HG02623 (cell line): ENCODE measurements around the gene TPCN1.

Source experiments
- ATAC-seq: cut with Tn5 transposase; IDR thresholded peaks from one replicate; pipeline ENCODE4 v1.9.1; 2021; ENCODE audit warnings: moderate library complexity; ENCODE audit not compliant: unreplicated experiment

Gene TPCN1

GRCh38 chr12:113257564-113257963 is 36.3 kb downstream of the TPCN1 start:
- no peak for ATAC-seq

- no peak for ATAC-seq
Observed at GRCh38 chr12:113260127-113260526, 38.9 kb downstream of the TPCN1 start.

- ATAC-seq, result no peak
Observed at GRCh38 chr12:113260636-113261300, 39.5 kb downstream of the TPCN1 start.

GRCh38 chr12:113261847-113262470 is 40.7 kb downstream of the TPCN1 start:
- no peak for ATAC-seq

- no peak for ATAC-seq
Observed at GRCh38 chr12:113262710-113263109, 41.4 kb downstream of the TPCN1 start.

GRCh38 chr12:113263431-113263963 is 42.2 kb downstream of the TPCN1 start:
- no peak for ATAC-seq

GRCh38 chr12:113266106-113266895 is 45.0 kb downstream of the TPCN1 start:
- no peak for ATAC-seq

- no peak for ATAC-seq
Observed at GRCh38 chr12:113267621-113268020, 46.4 kb downstream of the TPCN1 start.

GRCh38 chr12:113268136-113268535 is 46.9 kb downstream of the TPCN1 start:
- ATAC-seq, result no peak

- ATAC-seq, result no peak
Observed at GRCh38 chr12:113268621-113269020, 47.4 kb downstream of the TPCN1 start.

GRCh38 chr12:113269257-113269943 is 48.1 kb downstream of the TPCN1 start:
- ATAC-seq, result no peak

GRCh38 chr12:113270709-113271009 is 49.4 kb downstream of the TPCN1 start:
- ATAC-seq, result no peak

GRCh38 chr12:113271466-113271852 is 50.2 kb downstream of the TPCN1 start:
- ATAC-seq, result no peak

- ATAC-seq, result no peak
Observed at GRCh38 chr12:113271853-113272561, 50.7 kb downstream of the TPCN1 start.

GRCh38 chr12:113273053-113273725 is 51.9 kb downstream of the TPCN1 start:
- ATAC-seq, result no peak

GRCh38 chr12:113274848-113275247 is 53.6 kb downstream of the TPCN1 start:
- ATAC-seq, result no peak

- ATAC-seq, result no peak
Observed at GRCh38 chr12:113276306-113276705, 55.0 kb downstream of the TPCN1 start.

GRCh38 chr12:113276946-113277500 is 55.8 kb downstream of the TPCN1 start:
- no peak for ATAC-seq

GRCh38 chr12:113277511-113277910 is 56.2 kb downstream of the TPCN1 start:
- ATAC-seq, result no peak

- ATAC-seq, result no peak
Observed at GRCh38 chr12:113278141-113278540, 56.9 kb downstream of the TPCN1 start.
